CD4-positive, alpha-beta T cell (primary cell): Measurements from ENCODE around the gene ANXA3. TPM values are rescaled to one million over a fixed set of nuclear protein-coding genes. Genes with fewer than 3 reads are reported as not detected.
"Not testable (repeated sequence)": the region's sequence is repeated elsewhere in the genome, so short reads cannot be mapped to it uniquely, and the experiment has no call there.

Experiments
- ATAC-seq: fragments of 200-7000 bp; cut with Tn5 transposase; one replicate; pipeline ENCODE4 v1.10.0; 2022; ENCODE audit warnings: mild to moderate bottlenecking; ENCODE audit not compliant: poor library complexity
- CTCF ChIA-PET: fragments of 350-600 bp; sonication (Branson Sonifier 250); formaldehyde crosslinking; loops from one replicate; lab custom pipeline; 2021; ENCODE audit warnings: antibody characterized with exemption, inconsistent platforms; lab: Charles Lee
- POLR2A ChIA-PET: fragments of 350-600 bp; sonication (Branson Sonifier 250); formaldehyde crosslinking; loops from one replicate; lab custom pipeline; 2021; ENCODE audit warnings: antibody characterized with exemption, inconsistent platforms; lab: Charles Lee
- DNase-seq, 14 experiments: peaks; one replicate each; pipeline ENCODE4 v3.0.0-alpha.2; 2013 to 2020; ENCODE audit warnings: mixed read lengths in 2 of 14
- H3K27ac ChIP-seq, 2 donors: one replicate each; pipeline versions ENCODE4 v1.5.1 to v1.7.0; 2013; ENCODE audit warnings: low read length in 2 of 2, low read depth in 1 of 2, mild to moderate bottlenecking in 1 of 2
- H3K27me3 ChIP-seq, 2 experiments: 1 replicate in 1 of 2; 2 replicates in 1 of 2; pipeline versions ENCODE4 v1.6.1 to v1.7.0; 2013; ENCODE audit warnings: low read length in 2 of 2, control low read depth in 1 of 2, mild to moderate bottlenecking in 1 of 2, moderate library complexity in 1 of 2; ENCODE audit not compliant: insufficient read depth in 2 of 2, control insufficient read depth in 1 of 2
- H3K36me3 ChIP-seq: one replicate; pipeline ENCODE4 v1.6.1; 2013; ENCODE audit warnings: low read length, control low read depth; ENCODE audit not compliant: insufficient read depth
- H3K4me1 ChIP-seq: one replicate; pipeline ENCODE4 v1.6.1; 2013; ENCODE audit warnings: low read length, control low read depth; ENCODE audit not compliant: insufficient read depth
- H3K4me3 ChIP-seq: one replicate; pipeline ENCODE4 v1.5.1; 2013; ENCODE audit warnings: mild to moderate bottlenecking, low read length, moderate library complexity
- H3K9me3 ChIP-seq, 2 experiments: 1 replicate in 1 of 2; 2 replicates in 1 of 2; pipeline versions ENCODE4 v1.6.1 to v1.7.0; 2013; ENCODE audit warnings: low read length in 2 of 2, mild to moderate bottlenecking in 2 of 2, control low read depth in 1 of 2, moderate library complexity in 1 of 2; ENCODE audit not compliant: control insufficient read depth in 1 of 2, insufficient read depth in 1 of 2
- H3K27ac Mint-ChIP-seq: one replicate; pipeline ENCODE4 v1.8.0; 2020; ENCODE audit warnings: mixed read lengths
- H3K27me3 Mint-ChIP-seq: one replicate; pipeline ENCODE4 v1.8.0; 2021; ENCODE audit warnings: mixed read lengths
- H3K36me3 Mint-ChIP-seq: one replicate; pipeline ENCODE4 v1.8.0; 2021; ENCODE audit warnings: low read depth, mixed read lengths
- H3K4me1 Mint-ChIP-seq: one replicate; pipeline ENCODE4 v1.8.0; 2021; ENCODE audit warnings: low read depth, mixed read lengths
- H3K4me3 Mint-ChIP-seq: one replicate; pipeline ENCODE4 v1.8.0; 2020; ENCODE audit warnings: mild to moderate bottlenecking, mixed read lengths
- H3K9me3 Mint-ChIP-seq: one replicate; pipeline ENCODE4 v1.8.0; 2020; ENCODE audit warnings: mixed read lengths
- intact Hi-C, 2 experiments: fragments of 100-400 bp; cut with DNase I in 1 of 2; cut with micrococcal nuclease in 1 of 2; formaldehyde crosslinking; loops; one replicate each; pipeline versions ENCODE4 v1.15.1 to v1.9.0; 2023 to 2025; cut with DNase I, micrococcal nuclease
- total RNA-seq, 174 experiments: library from RNA in 2 of 174; stranded (reverse) in 2 of 174; gene quantifications; one replicate each; pipeline ENCODE4 v1.2.3 and lab custom pipeline; 2021 to 2026
- TF ChIP-seq, protein P1 (sequence below): fragments of 200-600 bp; IDR thresholded peaks from one replicate; pipeline ENCODE4 v1.8.0; 2022; ENCODE audit warnings: antibody characterized with exemption, mild to moderate bottlenecking

Gene ANXA3
- total RNA-seq, 2 experiments from 2014 or later: not detected

DNA sequence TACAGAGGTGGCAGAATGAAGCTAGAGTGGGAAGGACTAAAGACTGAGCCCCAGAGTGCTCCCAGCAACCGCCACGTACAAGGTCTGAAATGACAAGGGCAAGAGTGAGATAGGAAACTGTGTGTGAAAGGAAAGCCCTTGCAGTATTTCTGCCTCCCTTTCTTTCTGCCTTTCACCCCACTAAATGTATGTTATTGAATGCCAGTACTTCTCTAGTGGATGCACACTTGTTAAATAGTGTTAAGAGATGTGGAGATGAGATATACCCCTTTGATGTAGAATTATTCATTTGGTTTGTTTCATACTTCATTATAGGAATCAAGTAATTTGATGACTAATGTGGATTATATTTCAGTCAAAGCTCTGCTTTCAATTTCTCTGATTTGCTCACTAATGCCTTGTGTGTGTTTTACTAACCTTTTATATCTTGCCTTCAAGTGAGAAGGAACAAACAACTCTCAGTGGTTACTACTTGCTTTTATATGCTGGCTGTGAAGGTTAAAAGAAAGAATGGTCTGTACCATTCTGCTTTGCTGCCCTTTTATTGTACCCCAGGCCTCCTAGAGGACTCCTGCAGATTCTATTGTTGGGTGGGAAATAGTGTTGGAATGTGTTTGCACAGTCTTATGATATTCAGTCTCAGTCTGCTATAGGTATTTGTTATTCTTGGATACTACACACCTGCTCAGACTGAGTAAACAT lies 8.0 kb upstream of the ANXA3 start:
- Mint-ChIP-seq H3K27me3 (peaks cover 7% of the 10 kb centered on the region), H3K4me1 (no peaks in the 10 kb centered on the region), H3K36me3 (no peaks in the 10 kb centered on the region), H3K4me3 (no peak overlapping the region), H3K27ac (no peak overlapping the region), H3K9me3 (no peaks in the 10 kb centered on the region)
- POLR2A ChIA-PET: no interaction called here
- CTCF ChIA-PET: no interaction called here
- TF ChIP-seq, protein P1, sequence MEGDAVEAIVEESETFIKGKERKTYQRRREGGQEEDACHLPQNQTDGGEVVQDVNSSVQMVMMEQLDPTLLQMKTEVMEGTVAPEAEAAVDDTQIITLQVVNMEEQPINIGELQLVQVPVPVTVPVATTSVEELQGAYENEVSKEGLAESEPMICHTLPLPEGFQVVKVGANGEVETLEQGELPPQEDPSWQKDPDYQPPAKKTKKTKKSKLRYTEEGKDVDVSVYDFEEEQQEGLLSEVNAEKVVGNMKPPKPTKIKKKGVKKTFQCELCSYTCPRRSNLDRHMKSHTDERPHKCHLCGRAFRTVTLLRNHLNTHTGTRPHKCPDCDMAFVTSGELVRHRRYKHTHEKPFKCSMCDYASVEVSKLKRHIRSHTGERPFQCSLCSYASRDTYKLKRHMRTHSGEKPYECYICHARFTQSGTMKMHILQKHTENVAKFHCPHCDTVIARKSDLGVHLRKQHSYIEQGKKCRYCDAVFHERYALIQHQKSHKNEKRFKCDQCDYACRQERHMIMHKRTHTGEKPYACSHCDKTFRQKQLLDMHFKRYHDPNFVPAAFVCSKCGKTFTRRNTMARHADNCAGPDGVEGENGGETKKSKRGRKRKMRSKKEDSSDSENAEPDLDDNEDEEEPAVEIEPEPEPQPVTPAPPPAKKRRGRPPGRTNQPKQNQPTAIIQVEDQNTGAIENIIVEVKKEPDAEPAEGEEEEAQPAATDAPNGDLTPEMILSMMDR: no peak
- peaks cover 0 to 4% of the 10 kb centered on the region in 2 experiments for H3K27me3 ChIP-seq
- no peak overlapping the region for H3K4me3 ChIP-seq
- no peaks in the 10 kb centered on the region for H3K4me1 ChIP-seq
- H3K9me3 ChIP-seq: peaks cover 0 to 3% of the 10 kb centered on the region in 2 experiments
- DNase-seq (no peak), ATAC-seq (no peak)
- H3K27ac ChIP-seq: no peak overlapping the region
- intact Hi-C loops: no loop called here
- no peaks in the 10 kb centered on the region for H3K36me3 ChIP-seq

DNA sequence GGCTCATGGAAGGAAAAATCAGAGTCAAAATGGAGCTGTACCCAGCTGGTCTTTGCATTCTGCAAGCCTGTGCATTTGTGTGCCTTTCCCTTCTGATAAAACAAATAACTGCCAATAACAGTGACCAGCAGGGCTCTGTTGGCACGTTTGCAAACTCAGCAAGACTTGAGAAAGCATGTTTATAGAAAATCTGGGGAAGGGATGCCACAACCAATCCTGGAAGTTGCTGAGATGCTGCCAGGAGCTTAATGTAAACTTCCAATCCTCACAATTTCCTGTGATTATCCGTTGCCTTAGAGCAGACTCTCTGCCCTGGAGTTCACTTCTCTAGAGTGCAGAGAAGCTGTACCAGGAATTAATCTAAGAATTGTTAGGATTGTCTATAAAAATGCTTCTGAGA lies 6.9 kb upstream of the ANXA3 start:
- no peaks in the 10 kb centered on the region for H3K4me1 Mint-ChIP-seq
- H3K36me3 Mint-ChIP-seq: no peaks in the 10 kb centered on the region
- H3K27me3 Mint-ChIP-seq: peaks cover 9% of the 10 kb centered on the region

GRCh38 chr4:78545275-78546246 lies 6.0 kb upstream of the ANXA3 start:
- Mint-ChIP-seq H3K4me1 (no peaks in the 10 kb centered on the region), H3K9me3 (no peaks in the 10 kb centered on the region), H3K4me3 (no peak overlapping the region), H3K27ac (no peak overlapping the region), H3K36me3 (no peaks in the 10 kb centered on the region), H3K27me3 (peaks cover 18% of the 10 kb centered on the region)
- H3K4me3 ChIP-seq: no peak overlapping the region
- H3K4me1 ChIP-seq: no peaks in the 10 kb centered on the region
- DNase-seq (no peak), ATAC-seq (no peak)
- no peaks in the 10 kb centered on the region for H3K36me3 ChIP-seq
- peaks cover 0 to 3% of the 10 kb centered on the region in 2 experiments for H3K9me3 ChIP-seq
- ChIA-PET CTCF (no interaction called here), POLR2A (no interaction called here)
- peaks cover 0 to 14% of the 10 kb centered on the region in 2 experiments for H3K27me3 ChIP-seq
- TF ChIP-seq, protein P1: no peak
- intact Hi-C loops: no loop called here
- no peak overlapping the region for H3K27ac ChIP-seq

More for the DNA sequence above, 6.9 kb upstream of the ANXA3 start:
- H3K9me3 Mint-ChIP-seq: no peaks in the 10 kb centered on the region
- TF ChIP-seq, protein P1: no peak
- ATAC-seq (no peak), DNase-seq (no peak)
- H3K4me1 ChIP-seq: no peaks in the 10 kb centered on the region
- no peaks in the 10 kb centered on the region for H3K36me3 ChIP-seq
- peaks cover 0 to 6% of the 10 kb centered on the region in 2 experiments for H3K27me3 ChIP-seq
- no peak overlapping the region for H3K4me3 Mint-ChIP-seq
- H3K9me3 ChIP-seq: peaks cover 0 to 3% of the 10 kb centered on the region in 2 experiments
- POLR2A ChIA-PET: no interaction called here
- H3K4me3 ChIP-seq: no peak overlapping the region
- intact Hi-C loops: no loop called here
- H3K27ac Mint-ChIP-seq: no peak overlapping the region
- CTCF ChIA-PET: no interaction called here
- no peak overlapping the region for H3K27ac ChIP-seq

DNA sequence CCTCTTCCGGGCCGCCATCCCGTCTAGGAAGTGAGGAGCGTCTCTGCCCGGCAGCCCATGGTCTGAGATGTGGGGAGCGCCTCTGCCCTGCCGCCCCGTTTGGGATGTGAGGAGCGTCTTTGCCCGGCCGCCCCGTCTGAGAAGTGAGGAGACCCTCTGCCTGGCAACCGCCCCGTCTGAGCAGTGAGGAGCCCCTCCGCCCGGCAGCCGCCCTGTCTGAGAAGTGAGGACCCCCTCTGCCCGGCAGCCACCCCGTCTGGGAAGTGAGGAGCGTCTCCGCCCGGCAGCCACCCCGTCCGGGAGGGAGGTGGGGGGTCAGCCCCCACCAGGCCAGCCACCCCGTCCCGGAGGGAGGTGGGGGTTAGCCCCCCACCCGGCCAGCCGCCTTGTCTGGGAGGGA lies 3.7 kb upstream of the ANXA3 start:
- DNase-seq, H3K36me3 Mint-ChIP-seq, H3K36me3 ChIP-seq, H3K27ac ChIP-seq, H3K9me3 ChIP-seq, intact Hi-C loops, POLR2A ChIA-PET, ATAC-seq, H3K4me1 ChIP-seq, CTCF ChIA-PET, H3K9me3 Mint-ChIP-seq, H3K4me3 Mint-ChIP-seq, H3K4me3 ChIP-seq, H3K27ac Mint-ChIP-seq: not testable (repeated sequence)
- H3K27me3 ChIP-seq: peaks cover 11 to 31% of the 10 kb centered on the region in 2 experiments
- peaks cover 11% of the 10 kb centered on the region for H3K4me1 Mint-ChIP-seq
- H3K27me3 Mint-ChIP-seq: peaks cover 36% of the 10 kb centered on the region

- H3K4me3 ChIP-seq, H3K4me1 ChIP-seq, H3K9me3 Mint-ChIP-seq, H3K27ac ChIP-seq, H3K9me3 ChIP-seq, H3K36me3 Mint-ChIP-seq, H3K4me3 Mint-ChIP-seq, POLR2A ChIA-PET, H3K36me3 ChIP-seq, DNase-seq, CTCF ChIA-PET, H3K27ac Mint-ChIP-seq, intact Hi-C loops, ATAC-seq: not testable (repeated sequence)
- peaks cover 11 to 41% of the 10 kb centered on the region in 2 experiments for H3K27me3 ChIP-seq
- Mint-ChIP-seq H3K4me1 (peaks cover 11% of the 10 kb centered on the region), H3K27me3 (peaks cover 45% of the 10 kb centered on the region)
Observed at GRCh38 chr4:78548889-78549288, 2.7 kb upstream of the ANXA3 start.
